ENCODE results near the gene NEURL2.

Gene NEURL2

GRCh38 chr20:45872626-45873025 lies 18.4 kb downstream of the NEURL2 start:
- no peaks in the 10 kb centered on the region for H3K4me1 Mint-ChIP-seq
- H3K27ac Mint-ChIP-seq, result no peak overlapping the region
- H3K27me3 Mint-ChIP-seq, result no peaks in the 10 kb centered on the region
- H3K36me3 Mint-ChIP-seq, result peaks cover 3% of the 10 kb centered on the region
- no peaks in the 10 kb centered on the region for H3K9me3 Mint-ChIP-seq
- no peak overlapping the region for H3K4me3 Mint-ChIP-seq

GRCh38 chr20:45867819-45868176 lies 23.2 kb downstream of the NEURL2 start:
- H3K9me3 Mint-ChIP-seq, result no peaks in the 10 kb centered on the region
- no peak overlapping the region for H3K27ac Mint-ChIP-seq
- H3K4me3 Mint-ChIP-seq, result no peak overlapping the region
- H3K27me3 Mint-ChIP-seq, result no peaks in the 10 kb centered on the region
- H3K36me3 Mint-ChIP-seq, result peaks cover 1% of the 10 kb centered on the region
- peaks cover 3% of the 10 kb centered on the region for H3K4me1 Mint-ChIP-seq

GRCh38 chr20:45867136-45867818 lies 23.7 kb downstream of the NEURL2 start:
- peaks cover 3% of the 10 kb centered on the region for H3K4me1 Mint-ChIP-seq
- no peaks in the 10 kb centered on the region for H3K9me3 Mint-ChIP-seq
- no peaks in the 10 kb centered on the region for H3K27me3 Mint-ChIP-seq
- peaks cover under 1% of the 10 kb centered on the region for H3K36me3 Mint-ChIP-seq
- H3K27ac Mint-ChIP-seq, result no peak overlapping the region
- no peak overlapping the region for H3K4me3 Mint-ChIP-seq

- Mint-ChIP-seq H3K4me1 (peaks cover 3% of the 10 kb centered on the region), H3K36me3 (no peaks in the 10 kb centered on the region), H3K27me3 (no peaks in the 10 kb centered on the region), H3K27ac (no peak overlapping the region), H3K4me3 (no peak overlapping the region), H3K9me3 (no peaks in the 10 kb centered on the region)
These were observed 24.6 kb downstream of the NEURL2 start for GRCh38 chr20:45866454-45866853.

GRCh38 chr20:45863543-45864470 lies 27.2 kb downstream of the NEURL2 start:
- H3K9me3 Mint-ChIP-seq, result no peaks in the 10 kb centered on the region
- no peaks in the 10 kb centered on the region for H3K27me3 Mint-ChIP-seq
- peaks cover 15% of the 10 kb centered on the region for H3K4me1 Mint-ChIP-seq
- H3K27ac Mint-ChIP-seq, result no peak overlapping the region
- H3K4me3 Mint-ChIP-seq, result no peak overlapping the region
- H3K36me3 Mint-ChIP-seq, result peaks cover 2% of the 10 kb centered on the region

GRCh38 chr20:45861221-45862075 lies 29.6 kb downstream of the NEURL2 start:
- H3K9me3 Mint-ChIP-seq, result no peaks in the 10 kb centered on the region
- peaks cover 27% of the 10 kb centered on the region for H3K4me1 Mint-ChIP-seq
- H3K27ac Mint-ChIP-seq, result peak overlapping the region; percentile 7
- H3K36me3 Mint-ChIP-seq, result peaks cover 2% of the 10 kb centered on the region
- no peak overlapping the region for H3K4me3 Mint-ChIP-seq
- H3K27me3 Mint-ChIP-seq, result no peaks in the 10 kb centered on the region

- H3K27me3 Mint-ChIP-seq, result no peaks in the 10 kb centered on the region
- no peak overlapping the region for H3K4me3 Mint-ChIP-seq
- H3K27ac Mint-ChIP-seq, result no peak overlapping the region
- no peaks in the 10 kb centered on the region for H3K9me3 Mint-ChIP-seq
- H3K4me1 Mint-ChIP-seq, result peaks cover 35% of the 10 kb centered on the region
- H3K36me3 Mint-ChIP-seq, result peaks cover 2% of the 10 kb centered on the region
These were observed 30.3 kb downstream of the NEURL2 start for GRCh38 chr20:45860560-45861220.

- no peak overlapping the region for H3K27ac Mint-ChIP-seq
- no peaks in the 10 kb centered on the region for H3K27me3 Mint-ChIP-seq
- H3K4me1 Mint-ChIP-seq, result peaks cover 41% of the 10 kb centered on the region
- peaks cover 2% of the 10 kb centered on the region for H3K36me3 Mint-ChIP-seq
- no peaks in the 10 kb centered on the region for H3K9me3 Mint-ChIP-seq
- no peak overlapping the region for H3K4me3 Mint-ChIP-seq
These were observed 31.1 kb downstream of the NEURL2 start for GRCh38 chr20:45859916-45860315.

GRCh38 chr20:45857882-45858216 lies 33.2 kb downstream of the NEURL2 start:
- Mint-ChIP-seq H3K27ac (peak overlapping the region; percentile 93), H3K36me3 (peaks cover 2% of the 10 kb centered on the region), H3K27me3 (no peaks in the 10 kb centered on the region), H3K4me1 (peaks cover 52% of the 10 kb centered on the region), H3K4me3 (peak overlapping the region; percentile 93), H3K9me3 (no peaks in the 10 kb centered on the region)

GRCh38 chr20:45857114-45857881 lies 33.7 kb downstream of the NEURL2 start, which contains the start of the genes ACOT8 and ZSWIM3:
ACOT8 (minus strand) TSS chr20:45857392; CDS start chr20:45857315, 77 bp downstream.
ZSWIM3 (plus strand) TSS chr20:45857614; CDS start chr20:45857826, 212 bp downstream.
- H3K27ac Mint-ChIP-seq, result peak within 1 kb of the TSS; percentile 93
- no peaks in the 10 kb centered on the region for H3K9me3 Mint-ChIP-seq
- H3K4me3 Mint-ChIP-seq, result peak within 1 kb of the TSS; percentile 93
- peaks cover 4% of the 10 kb centered on the region for H3K36me3 Mint-ChIP-seq
- H3K4me1 Mint-ChIP-seq, result peaks cover 52% of the 10 kb centered on the region
- no peaks in the 10 kb centered on the region for H3K27me3 Mint-ChIP-seq

- no peak overlapping the region for H3K4me3 Mint-ChIP-seq
- H3K4me1 Mint-ChIP-seq, result peaks cover 41% of the 10 kb centered on the region
- H3K36me3 Mint-ChIP-seq, result peaks cover 5% of the 10 kb centered on the region
- H3K9me3 Mint-ChIP-seq, result no peaks in the 10 kb centered on the region
- H3K27ac Mint-ChIP-seq, result no peak overlapping the region
- no peaks in the 10 kb centered on the region for H3K27me3 Mint-ChIP-seq
These were observed 37.5 kb downstream of the NEURL2 start for GRCh38 chr20:45853484-45853883.

- H3K27ac Mint-ChIP-seq, result no peak overlapping the region
- no peak overlapping the region for H3K4me3 Mint-ChIP-seq
- H3K9me3 Mint-ChIP-seq, result no peaks in the 10 kb centered on the region
- peaks cover 5% of the 10 kb centered on the region for H3K36me3 Mint-ChIP-seq
- H3K4me1 Mint-ChIP-seq, result peaks cover 36% of the 10 kb centered on the region
- H3K27me3 Mint-ChIP-seq, result no peaks in the 10 kb centered on the region
These were observed 38.7 kb downstream of the NEURL2 start for GRCh38 chr20:45852326-45852725.

GRCh38 chr20:45851501-45851900 lies 39.5 kb downstream of the NEURL2 start:
- peaks cover 32% of the 10 kb centered on the region for H3K4me1 Mint-ChIP-seq
- H3K27me3 Mint-ChIP-seq, result no peaks in the 10 kb centered on the region
- H3K9me3 Mint-ChIP-seq, result no peaks in the 10 kb centered on the region
- H3K4me3 Mint-ChIP-seq, result no peak overlapping the region
- peaks cover 5% of the 10 kb centered on the region for H3K36me3 Mint-ChIP-seq
- no peak overlapping the region for H3K27ac Mint-ChIP-seq

GRCh38 chr20:45850926-45851325 lies 40.1 kb downstream of the NEURL2 start:
- Mint-ChIP-seq H3K4me3 (no peak overlapping the region), H3K36me3 (peaks cover 5% of the 10 kb centered on the region), H3K4me1 (peaks cover 27% of the 10 kb centered on the region), H3K27me3 (no peaks in the 10 kb centered on the region), H3K27ac (no peak overlapping the region), H3K9me3 (no peaks in the 10 kb centered on the region)
